HG03565 (cell line): Measurements from ENCODE around the gene APBB1IP.
"Not testable (repeated sequence)": the region's sequence is repeated elsewhere in the genome, so short reads cannot be mapped to it uniquely, and the experiment has no call there.

Experiments used
- ATAC-seq: cut with Tn5 transposase; IDR thresholded peaks from one replicate; pipeline ENCODE4 v1.9.1; 2021; ENCODE audit warnings: mild to moderate bottlenecking, moderate library complexity; ENCODE audit not compliant: unreplicated experiment

Gene APBB1IP

GRCh38 chr10:26474845-26475244, 36.7 kb downstream of the APBB1IP start:
- ATAC-seq, result not testable (repeated sequence)

DNA sequence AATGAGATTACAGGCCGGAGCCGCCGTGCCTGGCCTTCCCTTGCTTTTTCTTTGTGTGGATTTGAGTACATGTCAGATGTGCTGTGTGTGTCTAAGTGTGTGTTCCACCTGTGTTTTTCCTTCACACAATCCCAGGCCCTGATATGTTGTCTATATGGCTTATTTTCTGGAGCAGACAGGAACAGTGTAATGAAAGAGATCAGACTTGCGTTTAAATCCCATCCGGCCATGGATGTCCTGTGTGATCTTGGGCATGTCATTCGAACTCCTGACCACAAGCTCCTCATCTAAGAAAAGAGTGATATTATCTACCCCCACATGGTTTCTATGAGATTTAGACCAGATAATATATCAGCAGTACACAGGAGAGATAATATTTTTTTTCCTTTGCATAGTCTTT, 37.2 kb downstream of the APBB1IP start:
- no peak for ATAC-seq

DNA sequence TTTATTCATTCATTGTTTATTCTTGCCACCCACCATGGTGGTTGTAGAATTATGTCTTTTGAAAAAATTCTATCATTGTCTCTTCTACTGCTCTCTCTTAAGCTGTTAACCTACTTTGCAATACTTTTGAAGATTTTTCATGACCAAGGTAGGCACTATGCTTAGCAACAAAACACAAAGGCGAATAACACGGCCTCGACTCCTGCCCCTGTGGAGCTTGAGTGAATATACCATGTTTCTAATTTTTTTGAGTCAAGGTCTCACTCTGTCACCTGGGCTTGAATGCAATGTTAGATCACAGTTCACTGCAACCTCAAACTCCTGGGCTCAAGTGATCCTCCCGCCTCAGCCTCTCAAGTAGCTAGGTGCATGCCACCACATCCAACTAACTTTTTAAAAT, 39.4 kb downstream of the APBB1IP start:
- ATAC-seq, result no peak

GRCh38 chr10:26478061-26478460, 39.9 kb downstream of the APBB1IP start:
- ATAC-seq, result no peak

- ATAC-seq, result peak; percentile 34
Observed at GRCh38 chr10:26479766-26480492, 41.8 kb downstream of the APBB1IP start.

DNA sequence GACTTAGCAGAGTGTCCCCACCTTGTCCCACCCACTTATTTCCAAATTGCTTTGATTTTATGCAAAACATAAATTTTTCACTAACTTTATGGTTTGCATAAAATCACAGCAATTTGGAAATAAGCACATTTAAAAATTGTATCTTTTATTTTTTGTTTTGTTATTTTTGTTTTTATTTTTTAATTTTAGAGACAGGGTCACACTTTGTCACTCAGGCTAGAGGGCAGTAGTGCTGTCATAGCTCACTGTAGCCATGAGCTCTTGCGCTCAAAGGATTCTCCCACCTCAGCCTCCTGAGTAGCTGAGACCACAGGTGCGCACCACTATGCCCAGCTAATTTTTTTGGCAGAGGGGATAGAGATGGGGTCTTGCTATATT, 43.2 kb downstream of the APBB1IP start:
- ATAC-seq, result no peak

- peak; percentile 43 for ATAC-seq
Observed at GRCh38 chr10:26481914-26482550, 43.9 kb downstream of the APBB1IP start.

DNA sequence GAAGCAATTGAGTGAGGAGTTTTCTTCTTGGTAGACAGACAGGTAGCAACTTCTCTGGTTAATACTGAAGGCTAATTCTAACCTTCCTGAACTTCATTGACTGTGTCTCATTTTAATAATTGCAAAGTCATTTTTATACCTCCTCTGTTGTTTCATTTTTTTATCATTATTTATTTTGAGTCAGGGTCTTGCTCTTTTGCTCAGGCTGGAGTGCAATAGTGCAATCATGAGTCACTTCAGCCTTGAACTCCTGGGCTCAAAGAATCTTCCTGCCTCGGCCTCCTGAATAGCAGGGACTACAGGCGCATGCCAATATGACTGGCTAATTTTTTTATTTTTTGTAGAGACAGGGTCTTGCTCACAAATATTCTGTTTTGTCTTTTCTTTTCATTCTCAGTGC, 45.4 kb downstream of the APBB1IP start:
- no peak for ATAC-seq

DNA sequence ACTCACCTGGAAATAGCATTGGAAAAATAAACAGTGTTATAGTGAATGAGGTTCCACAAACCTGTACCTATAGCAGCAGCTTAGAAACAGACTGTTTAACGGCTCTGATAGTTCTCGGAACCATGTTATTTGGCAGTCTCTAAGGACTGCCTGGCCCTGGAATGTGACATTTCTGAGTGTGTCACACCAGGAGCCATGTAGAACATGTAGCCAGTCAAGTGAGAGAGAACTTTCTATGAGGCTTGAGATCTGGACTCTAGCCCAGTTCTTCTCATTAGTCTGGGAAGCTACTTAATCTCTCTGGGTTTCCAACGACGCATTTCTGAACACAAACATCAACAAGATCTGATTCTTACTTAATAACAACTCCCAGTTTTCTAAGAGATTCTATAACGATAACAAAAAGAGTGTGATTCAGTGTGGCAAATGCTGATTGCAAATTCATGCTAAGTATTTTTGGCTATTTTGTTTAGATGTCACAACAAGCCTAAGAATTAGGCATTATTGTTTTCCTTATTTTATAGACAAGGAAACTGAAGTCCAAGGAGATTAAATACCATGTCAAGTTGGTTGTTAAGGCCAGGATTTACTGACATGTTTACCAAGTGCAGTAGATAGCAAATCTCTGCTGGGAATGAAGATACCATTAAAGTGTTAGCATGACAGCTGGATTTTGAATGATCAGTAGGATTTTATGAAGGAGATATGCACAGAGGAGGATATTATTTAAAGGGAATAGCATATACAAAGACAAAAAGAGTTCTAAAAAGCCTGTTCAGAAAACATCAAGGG, 47.2 kb downstream of the APBB1IP start:
- no peak for ATAC-seq

DNA sequence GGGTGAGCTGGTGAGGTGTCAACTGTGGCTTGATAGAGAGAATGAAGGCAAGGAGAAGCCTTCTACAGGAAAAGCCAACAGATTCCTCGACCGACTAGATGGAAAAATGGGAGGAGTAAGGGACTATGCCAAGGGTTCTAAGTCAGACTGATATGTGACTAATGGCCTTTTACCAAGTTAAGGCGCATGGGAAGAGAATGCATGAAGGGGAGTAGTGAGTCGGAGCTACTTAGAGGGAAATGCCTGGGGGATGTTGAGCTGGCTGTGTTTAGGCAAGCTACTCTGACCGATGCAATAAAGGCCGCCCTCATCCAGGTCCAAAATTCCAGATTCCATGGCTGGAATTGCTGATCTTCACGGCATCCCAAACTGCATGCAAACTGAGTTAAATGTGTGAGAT, 48.2 kb downstream of the APBB1IP start:
- no peak for ATAC-seq

DNA sequence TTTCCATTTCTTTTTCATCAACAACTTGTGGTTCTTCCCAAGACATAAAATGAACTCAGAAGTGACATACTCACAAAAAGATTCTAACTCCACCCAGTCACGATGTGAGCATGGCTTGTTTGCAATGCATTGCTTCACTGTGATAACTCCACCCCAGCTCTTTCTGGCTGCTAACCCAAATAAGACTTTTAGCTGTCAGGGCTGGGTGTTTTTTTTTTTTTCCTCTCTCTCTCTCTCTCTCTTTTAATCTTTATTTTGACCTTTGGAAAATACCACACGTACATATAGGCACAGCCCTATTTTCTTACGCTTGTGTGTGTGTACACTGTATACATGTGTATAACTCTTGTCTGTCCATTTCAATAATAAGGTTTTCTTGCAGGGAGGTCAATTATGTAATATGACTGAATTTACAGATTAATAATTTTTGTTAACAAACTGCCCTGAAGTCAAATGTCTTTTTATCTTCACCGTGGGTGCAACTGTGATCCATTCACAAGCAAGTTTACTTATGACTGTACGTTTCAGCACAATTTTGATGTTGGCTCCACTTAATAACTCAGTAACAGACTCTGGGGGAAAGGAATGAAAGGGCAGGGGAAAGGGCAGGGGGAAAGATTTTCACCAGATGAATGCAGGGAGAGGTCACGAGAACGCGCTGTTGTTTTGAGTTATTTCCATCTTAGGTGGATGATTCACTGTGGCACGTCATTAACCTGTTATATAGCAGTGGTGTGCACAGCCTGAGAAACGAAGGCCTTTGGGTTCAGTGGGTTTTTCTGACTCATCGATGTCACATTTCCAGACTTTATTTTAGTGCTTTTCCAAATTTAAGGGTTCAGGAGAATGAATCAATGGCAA, 49.1 kb downstream of the APBB1IP start:
- peak; percentile 78 for ATAC-seq

- no peak for ATAC-seq
Observed at GRCh38 chr10:26488344-26488743, 50.2 kb downstream of the APBB1IP start.

- ATAC-seq, result no peak
Observed at GRCh38 chr10:26489081-26489480, 50.9 kb downstream of the APBB1IP start.

DNA sequence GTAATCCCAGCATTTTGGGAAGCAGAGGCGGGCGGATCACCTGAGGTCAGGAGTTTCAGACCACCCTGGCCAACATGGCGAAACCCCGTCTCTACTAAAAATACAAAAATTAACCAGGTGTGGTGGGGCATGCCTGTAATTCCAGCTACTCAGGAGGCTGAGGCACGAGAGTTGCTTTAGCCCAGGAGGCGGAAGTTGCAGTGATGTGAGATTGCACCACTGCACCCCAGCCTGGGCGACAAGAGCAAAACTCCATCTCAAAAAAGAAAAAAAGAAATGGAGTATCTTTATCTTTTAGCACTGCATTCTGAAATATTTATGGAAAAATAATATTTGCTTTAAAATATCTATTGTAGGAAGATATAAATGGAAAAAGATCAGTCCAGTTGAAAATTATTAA, 52.2 kb downstream of the APBB1IP start:
- ATAC-seq, result not testable (repeated sequence)

- no peak for ATAC-seq
Observed at GRCh38 chr10:26491276-26491675, 53.1 kb downstream of the APBB1IP start.

GRCh38 chr10:26491934-26492333, 53.8 kb downstream of the APBB1IP start:
- no peak for ATAC-seq

GRCh38 chr10:26492725-26493124, 54.6 kb downstream of the APBB1IP start:
- ATAC-seq, result not testable (repeated sequence)

DNA sequence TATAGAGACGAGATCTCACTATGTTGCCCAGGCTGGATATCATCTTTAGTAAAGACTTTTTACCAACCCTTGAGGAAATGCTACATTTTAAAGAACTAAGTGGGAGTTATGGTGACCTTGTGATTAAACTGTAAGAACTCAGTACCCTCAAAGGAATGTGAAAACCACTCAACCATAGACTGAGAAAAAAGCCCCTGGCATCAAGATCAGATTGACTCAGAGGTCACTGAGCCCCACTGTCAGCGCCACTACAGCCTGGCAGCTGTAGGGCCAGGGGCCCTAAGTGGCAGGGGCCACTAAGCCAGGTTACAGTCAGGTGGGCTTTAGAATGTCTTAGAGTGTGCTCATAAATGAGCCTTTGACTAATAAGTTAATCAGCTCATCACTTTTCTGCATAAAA, 55.9 kb downstream of the APBB1IP start:
- ATAC-seq, result no peak

- no peak for ATAC-seq
Observed at GRCh38 chr10:26499426-26499825, 61.3 kb downstream of the APBB1IP start.

- ATAC-seq, result no peak
Observed at GRCh38 chr10:26502986-26503385, 64.8 kb downstream of the APBB1IP start.

- ATAC-seq, result no peak
Observed at GRCh38 chr10:26503911-26504310, 65.8 kb downstream of the APBB1IP start.
